AG20443 (cell line): ENCODE data around the gene IARS2.
"Not testable (repeated sequence)": the region's sequence is repeated elsewhere in the genome, so short reads cannot be mapped to it uniquely, and the experiment has no call there.

Experiments
- DNase-seq: peaks from one replicate; pipeline ENCODE4 v3.0.0; 2012; ENCODE audit warnings: low spot score, mixed read lengths

IARS2 gene

DNA sequence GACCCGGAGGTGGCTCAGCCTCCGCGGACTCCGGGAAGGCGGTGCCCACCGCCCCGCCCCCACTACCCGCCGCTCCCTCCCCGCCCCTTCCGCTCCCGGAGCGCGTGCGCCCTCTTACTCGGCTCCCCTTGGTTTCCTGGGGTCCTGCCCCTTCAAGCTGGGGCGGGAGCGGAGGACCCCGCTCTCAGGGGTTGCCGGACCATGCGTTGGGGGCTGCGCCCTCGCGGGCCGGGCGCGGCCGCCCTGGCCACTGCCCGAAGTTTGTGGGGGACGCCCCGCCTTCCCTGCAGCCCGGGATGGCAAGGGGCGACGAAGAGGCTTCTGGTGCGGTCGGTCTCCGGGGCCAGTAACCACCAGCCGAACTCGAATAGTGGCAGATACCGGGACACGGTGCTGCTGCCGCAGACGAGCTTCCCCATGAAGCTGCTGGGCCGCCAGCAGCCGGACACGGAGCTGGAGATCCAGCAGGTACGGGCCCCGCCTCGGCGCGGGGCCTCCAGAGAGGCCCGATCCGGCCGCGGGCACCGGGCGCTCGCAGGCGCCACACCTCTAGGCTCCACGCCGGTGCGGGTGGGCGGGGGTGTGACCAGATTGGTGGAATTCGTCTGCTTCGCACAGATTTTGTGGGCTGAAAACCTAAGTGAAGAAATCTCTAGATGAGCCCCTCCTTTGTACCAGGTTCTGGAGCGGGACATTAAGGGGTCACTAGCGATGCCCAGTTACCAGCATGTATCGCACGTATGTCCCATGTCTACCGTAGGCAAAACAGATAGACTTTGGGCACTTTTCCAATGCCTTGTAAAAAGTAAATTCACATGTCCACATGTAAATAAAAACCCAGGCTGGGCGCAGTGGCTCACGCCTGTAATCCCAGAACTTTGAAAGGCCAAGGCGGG lies at the start of gene IARS2:
TSS of gene IARS2 (plus strand) at position 117 of the 896 bp plus-strand sequence. CDS start at position 202, 85 bp downstream.
- DNase-seq, result peak; percentile 98

DNA sequence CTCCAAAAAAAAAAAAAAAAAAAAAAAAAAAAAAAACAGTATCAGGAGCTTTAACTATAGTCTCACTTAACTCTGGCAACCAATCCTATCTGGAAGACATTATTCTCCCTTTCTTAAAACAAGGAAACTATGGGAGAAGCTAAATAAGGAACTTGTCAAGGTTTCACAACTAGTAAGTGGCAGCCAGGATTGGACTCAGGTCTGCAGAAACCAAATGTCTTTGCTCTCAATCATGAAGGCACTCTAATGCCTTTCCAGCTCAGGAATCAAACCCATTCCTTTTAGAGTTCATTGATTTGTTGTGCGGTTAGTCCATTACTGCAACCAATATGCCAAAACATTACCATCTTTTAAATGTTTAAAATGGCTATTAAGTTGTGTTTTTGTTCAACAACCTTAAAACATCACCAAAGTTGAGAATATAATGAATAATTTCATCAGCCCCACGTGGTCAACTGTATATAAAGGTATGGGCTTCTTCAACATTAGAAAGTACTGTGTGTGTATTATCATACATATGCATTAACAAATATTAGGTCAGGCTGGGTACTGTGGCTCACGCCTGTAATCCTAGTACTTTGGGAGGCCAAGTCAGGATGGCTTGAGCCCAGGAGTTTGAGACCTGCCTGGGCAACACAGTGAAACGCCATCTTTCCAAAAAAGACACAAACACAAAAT lies 49.1 kb upstream of the IARS2 start:
- DNase-seq, result no peak

DNA sequence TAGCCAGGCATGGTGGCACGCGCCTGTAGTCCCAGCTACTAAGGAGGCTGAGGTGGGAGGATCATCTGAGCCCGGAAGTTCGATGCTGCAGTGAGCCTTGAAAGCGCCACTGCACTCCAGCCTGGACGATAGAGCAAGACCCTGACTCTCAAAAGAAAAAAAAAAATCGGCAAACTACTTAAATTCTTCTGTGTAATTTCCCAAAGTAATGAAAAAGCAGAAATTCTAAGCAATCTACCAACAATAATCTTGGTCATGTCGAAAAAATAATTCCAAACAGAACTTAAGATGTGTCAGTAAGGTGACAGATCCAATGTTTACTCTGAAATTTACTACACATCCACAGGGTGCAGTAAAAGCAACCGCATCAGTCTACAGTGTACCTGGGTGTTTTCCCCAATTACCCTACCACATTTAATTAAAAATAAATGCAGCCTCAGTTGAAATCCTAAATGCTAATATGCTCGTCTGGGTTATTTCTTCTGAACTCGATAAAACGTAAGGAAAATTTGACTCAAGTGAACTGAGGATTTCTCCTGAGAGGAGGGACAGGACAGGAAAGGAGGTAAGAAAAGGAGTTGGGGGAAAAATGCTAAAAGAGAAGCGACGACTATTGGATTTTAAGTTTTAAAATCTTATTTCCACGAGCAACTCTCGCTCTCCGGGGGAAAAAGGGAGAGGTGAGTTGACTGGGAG lies 48.4 kb upstream of the IARS2 start:
- no peak for DNase-seq

DNA sequence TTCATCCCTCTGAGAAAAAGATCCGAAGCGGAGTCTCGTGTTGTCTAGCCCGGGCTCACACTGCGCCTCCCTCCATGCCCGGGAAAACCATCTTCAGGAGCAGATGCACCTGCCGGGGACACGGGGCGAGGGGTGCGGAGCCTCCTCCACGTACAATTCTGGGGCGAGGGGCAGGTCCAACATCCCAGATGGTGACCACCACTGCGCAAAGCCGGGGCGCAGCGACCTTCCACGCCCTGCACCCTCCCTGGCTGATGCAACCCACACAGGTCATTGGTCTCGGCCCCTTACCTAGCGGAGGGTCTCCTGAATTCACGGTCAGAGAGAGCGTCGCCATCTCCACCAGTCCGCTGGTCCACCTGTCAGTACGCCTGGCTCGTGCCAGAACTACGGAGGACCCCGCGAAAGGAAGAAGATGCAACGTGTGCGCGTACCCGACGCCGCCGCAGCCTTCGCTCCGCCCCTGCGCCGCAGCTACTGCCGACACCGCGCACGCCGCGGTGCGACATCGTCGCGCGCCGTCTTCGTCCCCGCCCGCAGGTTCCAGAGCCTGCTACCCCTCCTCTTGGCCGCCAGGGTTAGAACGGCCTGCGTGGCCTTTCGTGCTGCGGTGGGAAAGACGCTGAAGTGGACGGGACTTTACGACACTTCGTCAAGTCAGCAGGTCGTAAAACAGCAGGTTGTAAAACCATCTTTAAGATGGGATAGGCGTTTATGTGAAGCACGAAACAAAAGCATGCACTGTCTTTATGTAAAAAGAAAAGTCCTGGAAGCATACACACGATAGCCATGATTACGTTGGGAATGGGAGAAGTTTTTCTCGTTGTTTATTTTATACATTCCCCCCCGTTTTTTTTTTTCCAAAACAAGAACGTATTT lies 47.6 kb upstream of the IARS2 start, which contains the start of gene EPRS1:
TSS of gene EPRS1 (minus strand) at position 454 of the 879 bp plus-strand sequence. CDS start at position 337, 117 bp downstream.
- peak; percentile 99 for DNase-seq

DNA sequence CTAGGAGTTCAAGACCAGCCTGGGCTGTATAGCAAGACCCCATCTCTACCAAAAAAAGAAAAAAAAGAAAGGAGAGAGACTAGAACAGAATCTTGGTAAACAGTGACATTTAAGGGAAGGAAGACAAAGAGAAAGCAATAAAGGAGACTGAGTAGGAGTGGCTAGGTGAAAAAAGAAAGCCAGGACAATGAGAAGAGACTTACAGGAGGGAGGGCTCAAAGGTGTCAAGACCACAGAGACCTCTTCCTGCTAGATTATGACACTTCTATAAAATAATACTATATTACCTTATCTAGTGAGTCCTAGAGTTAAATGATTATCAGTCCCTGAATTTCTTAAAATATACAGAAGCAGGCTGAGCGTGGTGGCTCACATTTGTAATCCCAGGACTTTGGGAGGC lies 37.6 kb upstream of the IARS2 start:
- no peak for DNase-seq

DNA sequence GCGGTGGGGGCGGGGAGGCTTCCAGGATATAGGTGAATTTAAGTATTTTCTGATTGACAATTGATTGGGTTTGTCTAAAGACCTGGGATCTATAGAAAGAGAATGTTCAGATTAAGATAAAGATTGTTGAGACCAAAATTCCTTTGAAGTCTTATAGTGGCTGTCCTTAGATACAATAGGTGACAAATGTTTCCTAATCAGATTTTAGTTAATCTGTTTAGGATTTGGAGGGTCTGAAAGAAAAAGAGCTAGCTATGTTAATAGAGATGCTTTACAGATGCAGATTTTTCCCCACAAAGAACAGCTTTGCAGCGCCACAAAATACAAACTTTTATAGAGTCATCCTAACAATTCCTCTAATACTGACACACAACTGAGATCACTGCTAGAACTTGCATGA lies 33.1 kb upstream of the IARS2 start:
- DNase-seq, result no peak

DNA sequence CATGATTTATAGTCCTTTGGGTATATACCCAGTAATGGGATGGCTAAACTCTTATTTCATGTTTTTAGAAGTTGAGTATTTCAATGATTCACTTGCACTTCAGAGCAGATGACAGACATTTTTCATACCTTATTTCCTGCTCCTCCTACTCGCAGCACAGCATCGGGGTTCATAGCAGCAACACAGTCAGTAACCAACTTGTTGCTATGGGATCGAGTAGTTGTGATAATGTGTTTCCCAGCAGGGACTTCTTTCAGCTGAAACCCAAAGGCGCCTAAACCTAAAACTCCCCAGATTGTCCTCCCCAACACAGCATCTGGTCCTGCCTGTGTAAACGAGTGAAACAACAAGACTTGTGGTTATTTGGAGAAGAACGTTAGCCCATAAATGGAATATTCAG lies 31.3 kb upstream of the IARS2 start:
- no peak for DNase-seq

DNA sequence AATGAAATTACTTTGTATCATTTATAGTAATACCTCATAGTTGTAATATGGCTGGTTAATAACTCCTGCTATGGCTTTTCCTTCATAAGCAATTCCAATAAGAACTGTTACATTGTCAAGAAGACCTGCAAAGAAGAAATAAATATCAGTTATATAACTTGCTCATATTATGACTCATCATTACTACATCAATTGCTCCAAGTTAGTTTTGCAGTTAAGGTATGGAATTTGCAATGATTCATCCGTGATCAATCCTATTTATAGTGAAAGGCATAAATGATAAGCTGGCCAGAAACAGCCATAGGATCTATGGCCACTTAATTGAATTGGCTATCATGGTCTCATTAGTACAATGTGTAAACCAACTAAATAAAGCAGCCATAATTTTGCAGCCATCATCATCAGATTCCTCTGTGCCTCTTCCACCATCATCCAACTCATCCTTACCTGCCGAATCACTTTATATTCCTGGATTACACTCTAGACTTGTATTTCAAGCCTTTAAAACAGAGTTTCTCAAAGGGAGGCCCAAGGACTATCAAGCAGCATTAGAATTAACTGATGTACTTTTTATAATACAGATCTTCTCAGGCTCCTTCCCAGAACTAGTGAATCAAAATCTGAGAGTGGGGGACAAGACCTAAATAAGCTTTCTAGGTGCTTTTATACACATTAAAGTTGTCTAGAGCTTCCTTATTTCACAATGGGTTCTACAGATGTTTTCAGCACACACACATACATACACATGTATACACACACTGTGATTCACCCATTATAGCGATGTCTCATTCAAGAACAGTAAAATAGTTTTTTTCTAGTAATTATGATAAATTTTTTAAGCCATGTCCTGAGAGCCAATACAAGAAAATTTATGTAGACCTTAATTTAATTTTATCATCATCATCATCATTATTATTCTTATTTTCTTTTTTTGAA lies 26.4 kb upstream of the IARS2 start:
- DNase-seq, result no peak

DNA sequence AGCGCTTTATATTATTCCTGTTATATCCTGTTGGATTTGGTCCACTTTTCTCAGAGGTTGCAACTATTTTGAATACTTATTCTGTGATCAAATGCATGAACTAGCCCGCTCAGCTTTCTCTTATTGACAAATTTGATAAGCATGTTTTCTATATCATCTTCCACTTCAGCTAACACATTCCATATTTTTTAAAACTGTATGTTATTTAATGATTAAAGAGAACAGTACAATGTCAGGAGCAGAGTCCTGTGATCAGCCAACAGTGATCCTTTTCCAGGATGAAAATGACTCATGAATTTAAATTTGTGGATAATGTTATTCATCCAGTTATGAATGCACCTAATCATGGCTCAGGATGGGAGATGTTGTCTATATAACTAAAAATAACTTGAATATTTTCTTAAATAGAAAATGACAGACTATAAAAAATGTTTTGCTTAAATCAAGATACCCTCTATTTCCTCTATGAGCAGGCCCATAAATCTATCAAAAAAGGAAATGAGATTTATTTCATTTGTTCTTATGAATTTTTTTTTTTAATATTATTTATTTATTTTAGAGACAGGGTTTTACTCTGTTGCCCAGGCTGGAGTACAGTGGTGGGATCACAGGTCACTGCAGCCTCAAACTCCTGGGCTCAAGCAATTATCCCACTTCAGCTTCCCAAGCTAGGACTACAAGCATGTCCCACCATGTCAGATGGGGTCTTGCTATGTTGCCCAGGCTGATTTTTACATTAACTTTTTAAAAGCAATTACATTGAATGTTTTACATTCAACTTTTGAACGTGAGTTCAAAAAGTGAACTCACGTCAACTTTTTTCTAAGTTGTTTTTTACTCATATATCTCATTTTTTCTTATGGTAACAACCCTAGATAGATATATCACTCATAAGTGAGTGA lies 16.8 kb upstream of the IARS2 start:
- DNase-seq, result peak; percentile 12

DNA sequence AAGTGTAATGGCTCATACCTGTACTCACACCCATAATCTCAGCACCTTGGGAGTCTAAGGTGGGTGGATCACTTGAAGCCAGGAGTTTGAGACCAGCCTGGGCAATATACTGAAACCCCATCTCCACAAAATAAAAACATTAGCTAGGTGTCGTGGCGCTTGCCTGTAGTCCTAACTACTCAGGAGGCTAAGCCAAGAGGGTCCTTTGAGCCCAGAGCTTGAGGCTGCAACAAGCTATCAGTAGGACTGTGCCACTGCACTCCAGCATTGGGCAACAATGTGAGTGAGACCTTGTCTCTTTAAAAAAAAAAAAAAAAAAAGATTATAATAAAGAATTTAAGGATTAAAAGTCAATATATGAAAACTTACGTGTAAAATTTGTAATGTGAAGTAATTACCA lies 16.0 kb upstream of the IARS2 start:
- DNase-seq, result no peak

DNA sequence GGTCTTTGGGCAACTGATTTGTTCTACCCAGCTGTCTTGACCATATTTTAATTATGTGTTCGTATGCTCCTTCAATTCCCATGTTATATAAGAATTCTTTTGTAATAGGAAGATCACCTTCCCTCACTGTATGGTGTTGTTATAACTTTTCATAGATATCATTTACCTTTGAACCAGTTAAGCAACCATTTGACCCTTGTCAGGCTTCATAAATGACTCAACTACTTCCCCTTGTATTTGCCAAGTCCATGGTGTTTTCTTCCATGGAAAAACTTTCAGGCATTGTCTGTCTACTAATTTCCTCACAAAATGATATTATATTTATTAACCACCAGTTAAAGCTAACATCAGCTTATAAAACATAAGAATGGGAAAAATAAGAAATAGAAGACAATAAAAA lies 9.5 kb upstream of the IARS2 start:
- DNase-seq, result no peak

DNA sequence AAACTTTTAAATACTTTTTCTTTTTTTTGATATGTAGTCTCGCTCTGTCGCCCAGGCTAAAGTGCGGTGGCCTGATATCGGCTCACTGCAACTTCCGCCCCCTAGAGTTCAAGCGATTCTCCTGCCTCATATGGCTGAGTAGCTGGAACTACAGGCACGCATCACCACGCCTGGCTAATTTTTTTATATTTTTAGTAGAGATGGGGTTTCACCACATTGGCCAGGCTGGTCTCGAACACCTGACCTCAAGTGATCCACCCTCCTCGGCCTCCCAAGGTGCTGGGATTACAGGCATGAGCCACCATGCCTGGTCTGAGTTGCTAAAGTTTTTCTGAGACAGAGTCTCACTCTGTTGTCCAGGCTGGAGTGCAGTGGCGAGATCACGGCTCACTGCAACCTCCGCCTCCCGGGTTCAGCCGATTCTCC lies 7.7 kb upstream of the IARS2 start:
- not testable (repeated sequence) for DNase-seq

DNA sequence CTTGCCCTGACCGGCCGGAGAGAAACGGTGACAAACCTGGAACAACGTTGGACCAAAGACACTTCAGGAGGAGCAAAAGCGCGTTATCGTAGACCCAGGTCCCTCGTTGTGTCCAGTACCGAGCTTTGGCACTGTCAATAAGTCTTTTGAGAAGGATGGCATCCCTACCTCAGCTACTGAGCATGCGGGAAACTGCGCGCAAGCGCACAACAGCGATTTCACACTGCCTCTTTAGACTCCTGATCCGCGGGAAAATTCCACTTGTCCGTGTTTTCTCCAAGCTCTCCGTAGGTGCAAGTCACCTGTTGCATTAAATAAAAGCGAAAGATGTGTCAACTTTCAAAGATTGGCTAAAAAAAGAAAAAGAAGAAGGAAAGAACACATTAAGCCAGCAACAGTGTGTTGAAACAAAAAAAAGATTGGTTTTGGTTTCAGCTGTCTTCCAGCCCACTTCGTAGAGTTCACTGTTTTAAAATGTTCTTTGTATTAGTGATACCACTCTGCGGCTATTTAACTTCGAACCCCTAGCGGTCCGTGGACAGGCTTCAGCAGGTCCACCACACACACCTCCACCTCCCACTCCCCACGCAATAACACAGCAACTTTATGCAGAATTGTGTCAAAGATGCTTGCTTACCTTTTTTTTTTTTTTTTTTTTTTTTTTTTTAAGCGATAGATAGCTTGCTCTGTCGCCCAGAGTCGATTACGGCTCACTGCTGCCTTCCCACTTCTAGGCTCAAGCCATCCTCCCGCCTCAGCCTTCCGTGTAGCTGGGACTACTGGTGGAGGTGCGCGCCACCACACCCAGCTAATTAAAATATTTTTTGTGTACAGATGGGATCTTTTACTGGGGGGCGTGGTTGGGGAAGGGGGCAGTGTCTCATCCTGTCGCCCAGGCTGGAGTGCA lies 4.0 kb upstream of the IARS2 start, which contains the start of gene BPNT1:
TSS of gene BPNT1 (minus strand) at position 139 of the 907 bp plus-strand sequence. CDS start 9,942 bp downstream, outside the sequence.
- peak; percentile 95 for DNase-seq

DNA sequence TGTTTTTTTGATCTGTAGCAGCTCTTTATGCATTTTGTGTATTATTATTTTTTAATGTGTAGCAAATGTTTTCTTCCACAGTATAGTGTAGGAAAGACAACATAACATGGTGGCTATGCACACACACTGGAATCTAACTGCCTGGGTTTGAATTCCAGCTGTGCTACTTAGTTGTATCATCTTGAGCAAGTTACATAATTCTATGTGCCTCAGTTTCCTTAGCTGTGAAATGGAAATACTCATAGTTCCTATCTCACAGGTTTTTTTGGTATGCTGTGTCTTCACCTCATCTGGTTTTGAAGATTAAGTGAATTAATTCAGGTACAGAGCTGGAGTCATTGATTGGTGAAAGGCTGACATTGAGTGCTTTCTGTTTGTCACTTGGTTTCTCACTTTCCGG lies 1.2 kb upstream of the IARS2 start:
- DNase-seq, result no peak

DNA sequence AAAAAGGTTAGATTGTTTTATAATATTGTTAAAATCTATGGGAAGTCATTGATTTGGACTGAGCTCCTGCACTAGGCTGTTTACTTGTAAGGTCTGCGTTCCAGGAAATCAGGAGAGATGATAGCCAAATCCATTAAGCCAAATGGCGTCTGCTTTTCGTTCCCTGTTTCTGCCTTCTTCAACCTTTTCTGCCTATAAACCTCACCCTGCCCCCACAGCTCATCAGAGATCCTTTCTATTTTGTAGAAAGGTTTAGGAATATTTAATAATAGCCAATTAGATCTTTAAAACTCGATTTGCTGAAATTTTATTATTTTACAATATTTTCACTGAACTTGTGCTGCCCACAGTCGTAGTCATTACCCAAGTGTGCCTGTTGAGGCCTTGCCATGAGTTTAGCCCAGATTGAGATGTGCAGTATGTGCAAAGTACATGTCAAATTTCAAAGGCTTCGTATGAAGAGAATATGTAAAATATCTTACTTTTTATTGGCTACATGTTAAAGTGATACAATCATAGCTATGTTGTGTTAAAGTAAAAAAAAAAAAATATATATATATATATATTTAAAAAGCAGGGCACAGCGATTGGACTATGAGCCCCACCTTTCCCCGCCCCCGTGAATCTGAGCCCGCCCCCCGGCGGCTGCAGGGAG lies 444 bp upstream of the IARS2 start:
- DNase-seq, result no peak

DNA sequence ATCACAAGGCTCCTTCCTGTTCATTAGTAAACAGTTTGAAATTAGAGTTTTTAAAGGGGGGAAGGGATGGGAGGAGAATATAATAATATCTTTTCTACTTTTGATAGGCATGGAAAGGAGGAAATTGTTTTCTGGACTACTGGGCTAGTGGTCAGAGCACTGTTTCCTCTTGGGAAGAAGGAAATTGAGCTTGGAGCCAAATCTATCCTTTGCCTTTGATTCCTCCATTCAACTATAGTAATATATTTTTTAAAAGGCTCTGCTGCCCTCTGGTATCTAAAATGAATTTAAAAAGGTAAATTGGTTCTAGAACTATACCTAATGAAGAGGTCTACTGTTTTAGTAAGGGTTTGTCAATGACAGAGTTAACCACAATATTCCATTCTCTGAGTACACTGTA lies 5.9 kb downstream of the IARS2 start:
- no peak for DNase-seq

DNA sequence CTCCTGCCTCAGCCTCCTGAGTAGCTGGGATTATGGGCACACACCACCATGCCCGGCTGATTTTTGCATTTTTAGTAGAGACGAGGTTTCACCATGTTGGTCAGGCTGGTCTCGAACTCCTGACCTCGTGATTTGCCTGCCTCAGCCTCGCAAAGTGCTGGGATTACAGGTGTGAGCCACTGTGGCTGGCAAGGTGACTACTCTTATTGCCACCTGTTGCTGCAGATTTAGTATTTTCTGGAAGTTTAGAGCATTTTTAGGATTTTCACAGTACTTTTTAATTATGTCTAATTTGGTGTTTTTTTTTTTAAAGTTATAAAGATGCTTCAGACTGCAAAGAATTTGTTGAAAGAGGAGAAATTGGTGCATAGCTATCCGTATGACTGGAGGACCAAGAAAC lies 16.5 kb downstream of the IARS2 start:
- DNase-seq, result not testable (repeated sequence)

DNA sequence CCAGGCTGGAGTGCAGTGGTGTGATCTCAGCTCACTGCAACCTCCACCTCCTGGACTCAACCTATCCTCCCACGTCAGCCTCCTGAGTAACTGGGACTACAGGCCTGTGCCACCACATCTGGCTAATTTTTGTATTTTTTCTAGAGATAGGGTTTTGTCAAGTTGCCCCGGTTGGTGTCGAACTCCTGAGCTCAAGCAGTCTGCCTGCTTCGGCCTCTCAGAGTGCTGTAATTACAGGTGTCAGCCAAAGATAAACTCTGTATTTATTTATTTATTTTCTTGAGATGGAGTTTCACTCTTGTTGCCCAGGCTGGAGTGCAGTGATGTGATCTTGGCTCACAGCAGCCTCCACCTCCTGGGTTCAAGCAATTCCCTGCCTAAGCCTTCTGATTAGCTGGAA lies 18.7 kb downstream of the IARS2 start:
- not testable (repeated sequence) for DNase-seq
